ENCODE data around the gene PIGW.

The PIGW gene

DNA sequence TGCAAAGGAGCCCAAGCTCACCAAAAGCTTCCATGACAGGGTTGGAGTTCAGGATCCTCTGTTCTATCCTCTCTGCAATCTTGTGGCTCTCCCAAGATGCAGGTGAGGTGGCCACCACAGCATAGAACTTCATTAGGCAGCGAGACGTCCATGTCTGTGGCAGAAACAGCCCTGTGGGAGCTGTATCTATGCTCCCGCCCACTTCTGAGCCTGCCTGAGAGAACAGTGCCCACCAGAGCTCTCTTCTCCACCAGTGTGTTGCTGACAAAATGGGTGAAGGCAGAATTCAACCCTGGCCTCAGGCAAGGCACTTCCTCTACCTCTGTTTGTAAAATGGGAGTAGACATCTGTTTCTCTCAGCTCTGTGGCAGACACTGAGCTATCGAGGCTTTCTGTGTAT lies 18.9 kb upstream of the PIGW start:
- TF ChIP-seq, protein P1, sequence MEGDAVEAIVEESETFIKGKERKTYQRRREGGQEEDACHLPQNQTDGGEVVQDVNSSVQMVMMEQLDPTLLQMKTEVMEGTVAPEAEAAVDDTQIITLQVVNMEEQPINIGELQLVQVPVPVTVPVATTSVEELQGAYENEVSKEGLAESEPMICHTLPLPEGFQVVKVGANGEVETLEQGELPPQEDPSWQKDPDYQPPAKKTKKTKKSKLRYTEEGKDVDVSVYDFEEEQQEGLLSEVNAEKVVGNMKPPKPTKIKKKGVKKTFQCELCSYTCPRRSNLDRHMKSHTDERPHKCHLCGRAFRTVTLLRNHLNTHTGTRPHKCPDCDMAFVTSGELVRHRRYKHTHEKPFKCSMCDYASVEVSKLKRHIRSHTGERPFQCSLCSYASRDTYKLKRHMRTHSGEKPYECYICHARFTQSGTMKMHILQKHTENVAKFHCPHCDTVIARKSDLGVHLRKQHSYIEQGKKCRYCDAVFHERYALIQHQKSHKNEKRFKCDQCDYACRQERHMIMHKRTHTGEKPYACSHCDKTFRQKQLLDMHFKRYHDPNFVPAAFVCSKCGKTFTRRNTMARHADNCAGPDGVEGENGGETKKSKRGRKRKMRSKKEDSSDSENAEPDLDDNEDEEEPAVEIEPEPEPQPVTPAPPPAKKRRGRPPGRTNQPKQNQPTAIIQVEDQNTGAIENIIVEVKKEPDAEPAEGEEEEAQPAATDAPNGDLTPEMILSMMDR (conservative IDR thresholded peaks at IDR 0.05; ENCODE audit: control insufficient read depth, insufficient read depth, low read depth, low read length): no peak
- no peak overlapping the region for H3K4me3 ChIP-seq (ENCODE audit: control insufficient read depth, low read depth, low read length)
- DNase-seq (ENCODE audit: low read depth): no peak

DNA sequence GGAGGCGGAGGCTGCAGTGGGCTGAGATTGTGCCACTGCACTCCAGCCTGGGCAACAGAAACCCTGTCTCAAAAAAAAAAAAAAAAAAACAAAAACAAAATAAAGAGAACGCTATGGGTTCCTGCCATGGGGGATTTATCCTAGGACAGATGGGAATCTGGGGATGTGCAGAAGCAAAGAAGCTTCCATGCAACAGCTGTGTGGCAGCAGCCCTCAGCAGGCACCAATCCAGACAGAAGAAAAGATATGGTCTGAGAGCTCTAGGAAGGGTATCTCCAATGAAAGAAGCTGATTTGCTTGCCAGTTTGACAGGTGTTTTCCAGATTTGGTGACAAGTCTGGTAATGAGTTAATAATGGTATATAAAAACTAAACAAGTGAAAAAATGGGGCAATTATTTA lies 11.7 kb upstream of the PIGW start:
- H3K4me3 ChIP-seq (ENCODE audit: control insufficient read depth, low read depth, low read length): no peak overlapping the region
- TF ChIP-seq, protein P1 (conservative IDR thresholded peaks at IDR 0.05; ENCODE audit: control insufficient read depth, insufficient read depth, low read depth, low read length): no peak
- no peak for DNase-seq (ENCODE audit: low read depth)

DNA sequence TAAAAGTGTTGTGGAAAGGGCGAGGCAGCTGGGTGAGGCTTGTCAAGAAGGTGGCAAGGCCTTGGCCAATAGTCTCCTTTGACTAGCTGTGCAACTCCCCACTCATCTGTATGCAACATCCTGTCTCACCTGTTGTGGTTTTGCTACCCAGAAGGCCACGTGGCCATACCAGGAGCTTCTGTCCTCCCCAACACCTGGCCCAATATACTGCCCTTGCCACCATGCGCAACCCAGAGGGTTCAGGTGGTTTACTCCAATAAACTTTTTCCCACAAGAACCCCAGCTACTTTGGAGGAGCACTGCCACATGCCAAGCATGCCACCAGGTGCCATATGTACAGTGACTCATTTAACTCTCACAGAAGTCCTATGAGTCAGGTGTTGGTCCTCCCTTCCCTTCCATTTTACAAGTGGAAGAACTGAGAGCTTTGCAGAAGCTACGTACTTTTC lies 10.3 kb upstream of the PIGW start:
- DNase-seq (ENCODE audit: low read depth): peak; percentile 25
- TF ChIP-seq, protein P1 (conservative IDR thresholded peaks at IDR 0.05; ENCODE audit: control insufficient read depth, insufficient read depth, low read depth, low read length): no peak
- no peak overlapping the region for H3K4me3 ChIP-seq (ENCODE audit: control insufficient read depth, low read depth, low read length)

DNA sequence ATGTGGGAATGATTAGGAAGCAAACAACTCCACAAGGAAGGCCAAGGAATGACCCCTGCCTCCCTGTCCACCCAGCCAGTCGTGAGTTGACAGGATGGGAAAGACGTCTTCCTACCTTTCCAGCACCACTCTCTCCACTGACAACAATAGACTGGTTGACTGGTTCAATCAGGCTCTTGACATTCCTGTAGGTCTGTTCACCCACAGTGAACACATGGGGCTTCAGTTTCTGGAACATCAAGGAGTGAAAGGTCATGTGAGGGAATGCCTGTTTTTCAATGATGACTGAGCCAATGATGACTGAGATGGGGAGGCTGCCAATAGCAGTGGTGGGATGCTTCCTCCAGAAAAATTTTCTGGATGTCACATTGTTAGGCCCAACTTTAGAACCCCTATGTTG lies 9.7 kb upstream of the PIGW start:
- TF ChIP-seq, protein P1 (conservative IDR thresholded peaks at IDR 0.05; ENCODE audit: control insufficient read depth, insufficient read depth, low read depth, low read length): no peak
- H3K4me3 ChIP-seq (ENCODE audit: control insufficient read depth, low read depth, low read length): no peak overlapping the region
- DNase-seq (ENCODE audit: low read depth): peak; percentile 86

DNA sequence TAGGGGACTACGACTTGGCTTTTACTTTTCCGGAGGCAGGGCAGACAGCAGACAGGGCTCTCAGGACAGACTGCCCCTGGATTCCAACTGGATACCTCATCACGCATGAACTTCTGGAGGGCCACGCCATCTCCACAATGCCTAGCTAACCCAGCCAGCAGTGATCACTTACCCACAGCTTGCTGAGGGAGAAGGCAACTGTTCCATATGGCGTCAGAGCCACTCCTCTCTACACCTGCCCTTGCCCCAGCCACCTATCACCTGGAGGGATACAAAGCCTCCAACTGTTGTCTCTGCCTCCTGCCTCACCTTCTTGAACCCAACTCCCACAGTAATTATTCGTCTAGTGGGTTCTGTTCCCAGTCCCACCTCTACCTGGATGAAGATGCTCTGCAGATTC lies 8.9 kb upstream of the PIGW start:
- TF ChIP-seq, protein P1 (conservative IDR thresholded peaks at IDR 0.05; ENCODE audit: control insufficient read depth, insufficient read depth, low read depth, low read length): no peak
- peak; percentile 19 for DNase-seq (ENCODE audit: low read depth)
- H3K4me3 ChIP-seq (ENCODE audit: control insufficient read depth, low read depth, low read length): no peak overlapping the region

DNA sequence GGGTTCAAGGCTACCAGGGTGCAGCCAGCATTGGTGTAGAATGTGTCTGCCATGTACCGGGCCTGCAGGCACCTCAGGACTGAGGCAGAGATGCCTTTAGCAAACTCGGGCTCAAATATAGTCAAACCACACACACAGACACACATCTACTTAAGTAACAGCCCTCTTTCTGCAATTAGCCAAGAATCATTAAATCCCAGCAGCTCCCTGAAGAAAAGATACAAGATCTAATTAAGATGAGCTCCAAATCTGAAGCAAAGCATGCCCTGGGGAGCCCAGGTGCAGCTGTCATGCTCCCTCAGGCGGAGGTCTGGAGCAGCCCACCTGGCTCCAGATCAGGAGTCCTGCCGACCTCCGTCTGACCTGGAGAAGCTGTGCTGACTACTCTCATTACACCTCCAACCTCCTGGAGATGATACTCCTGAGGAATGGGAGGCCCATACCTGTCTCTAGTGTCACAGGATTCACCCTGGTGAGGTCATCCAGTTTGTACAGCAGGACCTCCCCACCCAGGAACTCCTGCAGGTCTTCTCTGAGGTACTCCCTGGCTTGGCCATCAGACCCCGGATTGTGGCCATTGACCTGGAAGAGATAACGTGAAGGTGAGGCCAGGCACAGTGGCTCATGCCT lies 7.1 kb upstream of the PIGW start:
- DNase-seq (ENCODE audit: low read depth): no peak
- H3K4me3 ChIP-seq (ENCODE audit: control insufficient read depth, low read depth, low read length): no peak overlapping the region
- TF ChIP-seq, protein P1 (conservative IDR thresholded peaks at IDR 0.05; ENCODE audit: control insufficient read depth, insufficient read depth, low read depth, low read length): no peak

DNA sequence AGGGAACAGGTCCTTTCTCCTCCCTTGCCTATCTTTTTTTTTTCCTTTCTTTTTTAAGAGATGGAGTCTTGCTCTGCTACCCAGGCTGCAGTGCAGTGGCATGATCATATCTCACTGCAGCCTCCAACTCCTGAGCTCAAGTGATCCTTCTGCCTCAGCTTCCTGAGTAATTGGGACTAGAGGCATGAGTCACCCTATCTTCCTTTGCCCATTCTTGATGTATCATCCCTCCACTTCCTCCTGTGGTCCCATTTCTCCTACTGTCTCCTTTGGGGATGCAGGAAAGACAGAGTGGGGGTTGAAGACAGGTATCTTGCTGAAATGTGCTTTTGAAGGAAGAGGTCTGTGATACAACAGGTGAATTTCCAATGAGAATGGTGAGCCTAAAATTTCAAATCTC lies 5.7 kb upstream of the PIGW start:
- peak; percentile 84 for DNase-seq (ENCODE audit: low read depth)
- TF ChIP-seq, protein P1 (conservative IDR thresholded peaks at IDR 0.05; ENCODE audit: control insufficient read depth, insufficient read depth, low read depth, low read length): no peak
- H3K4me3 ChIP-seq (ENCODE audit: control insufficient read depth, low read depth, low read length): no peak overlapping the region

Data from fibroblast of mammary gland (primary cell).